ENCODE measurements around the gene ELFN1.

DNA sequence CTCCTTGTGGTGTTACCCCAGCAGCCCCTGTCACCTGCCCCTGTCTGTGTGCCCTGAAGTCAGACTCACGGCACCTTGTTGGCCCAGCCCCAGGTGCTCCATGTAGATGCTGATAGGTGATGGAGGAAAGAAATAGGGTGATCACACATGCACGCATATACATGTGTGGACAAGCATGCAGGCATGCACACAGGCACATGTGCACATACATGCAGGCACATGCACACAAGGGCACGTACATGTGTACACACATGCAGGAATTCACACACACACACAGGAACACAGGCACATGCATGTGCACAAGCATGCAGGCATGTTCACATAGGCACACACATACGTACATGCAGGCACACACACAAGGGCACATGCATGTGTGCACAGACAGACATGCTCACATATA lies 16.6 kb upstream of the ELFN1 start:
- TF ChIP-seq CTCF (IDR thresholded peaks at IDR 0.05) (no peak), POLR2A (IDR thresholded peaks at IDR 0.05) (no peak), POLR2AphosphoS5 (IDR thresholded peaks at IDR 0.05) (no peak)
